Measurements from ENCODE around the gene TNFRSF17. TPM values are rescaled to one million over a fixed set of nuclear protein-coding genes. Genes with fewer than 3 reads are reported as not detected.

The TNFRSF17 gene
- total and polyA plus RNA-seq, 5 donors from 2014 or later: not detected

DNA sequence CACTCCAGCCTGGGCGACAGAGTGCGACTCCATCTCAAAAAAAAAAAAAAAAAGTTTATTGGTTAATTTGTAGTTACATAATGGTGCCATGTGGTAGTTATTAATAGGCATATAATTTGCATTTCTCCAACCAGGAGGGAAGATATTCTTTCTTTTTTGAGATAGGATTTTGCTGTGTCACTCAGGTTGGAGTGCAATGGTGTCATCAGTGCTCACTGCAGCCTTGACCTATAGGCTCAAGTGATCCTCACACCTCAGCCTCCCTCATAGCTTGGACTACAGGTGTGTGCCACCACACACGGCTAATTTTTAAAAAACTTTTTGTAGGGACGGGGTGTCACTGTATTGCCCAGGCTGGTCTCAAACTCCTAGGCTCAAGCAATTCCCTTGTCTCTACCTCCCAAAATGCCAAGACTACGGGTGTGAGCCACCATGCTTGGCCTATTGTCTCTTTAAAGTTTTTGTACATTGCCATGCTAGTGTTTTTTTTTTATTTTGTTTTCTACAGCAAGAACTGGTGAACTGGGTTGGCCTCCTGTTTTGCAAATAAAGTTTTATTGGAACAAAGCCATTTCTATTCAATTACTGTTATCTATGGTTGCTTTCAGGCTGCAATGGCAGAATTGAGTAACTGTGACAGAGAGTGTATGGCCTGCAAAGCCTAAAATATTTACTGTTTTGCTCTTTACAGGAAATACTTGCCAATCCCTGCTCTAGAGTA is 23.4 kb downstream of the TNFRSF17 start:
- Histone ChIP-seq H3K9me3 (ENCODE audit: control insufficient read depth in 2 of 2, low read length in 2 of 2) (no peaks in the 10 kb centered on the region), H3K27ac (ENCODE audit: insufficient read depth, low read length, poor library complexity, severe bottlenecking) (no peak overlapping the region), H3K4me3 (ENCODE audit: low read depth, low read length) (no peak overlapping the region), H3K36me3 (ENCODE audit: control insufficient read depth, insufficient read depth, low read length) (no peaks in the 10 kb centered on the region), H3K4me1 (ENCODE audit: control insufficient read depth, insufficient read depth, low read length, poor library complexity, severe bottlenecking) (no peaks in the 10 kb centered on the region), H3K27me3 (ENCODE audit: control insufficient read depth, insufficient read depth, low read length) (no peaks in the 10 kb centered on the region)
- H3K4me1 Mint-ChIP-seq: peaks cover 0 to 11% (median 6%) of the 10 kb centered on the region in 4 donors
- H3K9me3 Mint-ChIP-seq: peaks cover 0 to 1% (median 0%) of the 10 kb centered on the region in 7 donors
- no peak overlapping the region for H3K4me3 Mint-ChIP-seq
- DNase-seq (no peak), ATAC-seq (ENCODE audit: low read depth in 2 of 2) (no peak)
- no peaks in the 10 kb centered on the region for H3K27me3 Mint-ChIP-seq
- no peak overlapping the region for H3K27ac Mint-ChIP-seq
- H3K36me3 Mint-ChIP-seq: peaks cover 15% of the 10 kb centered on the region

DNA sequence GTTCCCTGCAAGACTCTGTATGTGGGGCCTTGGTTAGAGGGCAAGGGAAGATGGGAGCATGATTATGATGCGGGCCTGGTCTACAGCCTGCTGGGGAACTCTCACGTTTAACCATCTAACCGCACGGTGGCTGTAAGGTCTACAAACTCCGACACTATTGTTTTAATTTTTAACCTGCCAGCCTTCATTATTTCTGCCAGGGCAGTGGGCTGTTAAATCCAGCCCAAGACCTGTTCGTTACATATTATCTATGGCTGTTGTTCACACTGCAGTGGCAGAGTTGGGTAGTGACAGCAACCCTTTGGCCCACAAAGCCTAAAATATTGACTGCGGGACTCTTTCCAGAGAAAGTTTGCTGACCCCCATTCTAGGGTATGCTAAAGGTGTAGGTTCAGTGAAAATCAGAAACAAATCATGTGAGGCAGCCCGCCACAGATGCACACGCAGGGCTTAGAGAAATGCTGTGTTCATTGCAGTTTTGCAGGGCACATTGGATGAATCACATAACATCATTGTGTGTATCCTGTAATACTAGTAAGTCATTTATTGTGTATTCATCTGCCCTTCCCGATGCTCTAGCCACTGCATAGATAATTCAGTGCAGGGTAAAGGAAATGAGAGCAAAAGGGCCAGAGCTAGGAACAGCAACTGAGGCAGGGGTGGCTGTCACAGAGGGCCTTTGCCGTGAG is 25.8 kb downstream of the TNFRSF17 start:
- Mint-ChIP-seq H3K4me3 (no peak overlapping the region), H3K27ac (peak overlapping the region in 1 of 3 donors; percentile 33), H3K9me3 (peaks cover 0 to 1% (median 0%) of the 10 kb centered on the region in 7 donors), H3K27me3 (no peaks in the 10 kb centered on the region), H3K4me1 (peaks cover 0 to 9% (median 2%) of the 10 kb centered on the region in 4 donors), H3K36me3 (peaks cover 7% of the 10 kb centered on the region)
- no peak for DNase-seq
- Histone ChIP-seq H3K4me3 (ENCODE audit: low read depth, low read length) (no peak overlapping the region), H3K9me3 (ENCODE audit: control insufficient read depth in 2 of 2, low read length in 2 of 2) (no peaks in the 10 kb centered on the region), H3K27ac (ENCODE audit: insufficient read depth, low read length, poor library complexity, severe bottlenecking) (no peak overlapping the region), H3K36me3 (ENCODE audit: control insufficient read depth, insufficient read depth, low read length) (no peaks in the 10 kb centered on the region), H3K27me3 (ENCODE audit: control insufficient read depth, insufficient read depth, low read length) (no peaks in the 10 kb centered on the region), H3K4me1 (ENCODE audit: control insufficient read depth, insufficient read depth, low read length, poor library complexity, severe bottlenecking) (no peaks in the 10 kb centered on the region)
- no peak for ATAC-seq (ENCODE audit: low read depth in 2 of 2)

DNA sequence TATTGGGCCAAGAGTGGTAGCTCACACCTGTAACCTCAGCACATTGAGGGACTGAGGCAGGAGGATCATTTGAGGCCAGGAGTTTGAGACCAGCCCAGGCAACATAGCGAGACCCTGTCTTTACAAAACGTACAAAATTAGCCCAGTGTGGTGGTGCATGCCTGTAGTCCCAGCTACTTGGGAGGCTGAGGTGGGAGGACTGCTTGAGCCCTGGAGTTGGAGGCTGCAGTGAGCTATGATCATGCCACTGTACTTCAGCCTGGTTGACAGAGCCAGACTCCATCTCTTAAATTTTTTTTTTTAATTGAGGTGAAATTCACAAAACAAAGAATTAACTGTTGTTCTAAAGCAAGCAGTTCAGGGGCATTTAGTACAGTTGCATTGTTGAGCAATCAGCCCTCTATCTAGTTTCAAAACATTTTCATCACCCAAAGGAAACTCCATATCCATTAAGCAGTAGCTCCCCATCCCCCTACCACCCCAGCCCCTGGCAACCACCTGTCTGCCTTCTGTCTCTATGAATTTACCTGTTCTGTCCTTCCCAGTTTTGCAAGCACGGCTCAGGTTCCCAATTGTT is 27.1 kb downstream of the TNFRSF17 start:
- Mint-ChIP-seq H3K27me3 (no peaks in the 10 kb centered on the region), H3K4me3 (no peak overlapping the region), H3K4me1 (peaks cover 0 to 9% (median 2%) of the 10 kb centered on the region in 4 donors), H3K36me3 (peaks cover 7% of the 10 kb centered on the region), H3K27ac (no peak overlapping the region), H3K9me3 (peaks cover 0 to 3% (median 0%) of the 10 kb centered on the region in 7 donors)
- Histone ChIP-seq H3K9me3 (ENCODE audit: control insufficient read depth in 2 of 2, low read length in 2 of 2) (no peaks in the 10 kb centered on the region), H3K4me1 (ENCODE audit: control insufficient read depth, insufficient read depth, low read length, poor library complexity, severe bottlenecking) (no peaks in the 10 kb centered on the region), H3K36me3 (ENCODE audit: control insufficient read depth, insufficient read depth, low read length) (no peaks in the 10 kb centered on the region), H3K27me3 (ENCODE audit: control insufficient read depth, insufficient read depth, low read length) (no peaks in the 10 kb centered on the region), H3K27ac (ENCODE audit: insufficient read depth, low read length, poor library complexity, severe bottlenecking) (no peak overlapping the region), H3K4me3 (ENCODE audit: low read depth, low read length) (no peak overlapping the region)
- DNase-seq: no peak
- ATAC-seq (ENCODE audit: low read depth in 2 of 2): no peak

DNA sequence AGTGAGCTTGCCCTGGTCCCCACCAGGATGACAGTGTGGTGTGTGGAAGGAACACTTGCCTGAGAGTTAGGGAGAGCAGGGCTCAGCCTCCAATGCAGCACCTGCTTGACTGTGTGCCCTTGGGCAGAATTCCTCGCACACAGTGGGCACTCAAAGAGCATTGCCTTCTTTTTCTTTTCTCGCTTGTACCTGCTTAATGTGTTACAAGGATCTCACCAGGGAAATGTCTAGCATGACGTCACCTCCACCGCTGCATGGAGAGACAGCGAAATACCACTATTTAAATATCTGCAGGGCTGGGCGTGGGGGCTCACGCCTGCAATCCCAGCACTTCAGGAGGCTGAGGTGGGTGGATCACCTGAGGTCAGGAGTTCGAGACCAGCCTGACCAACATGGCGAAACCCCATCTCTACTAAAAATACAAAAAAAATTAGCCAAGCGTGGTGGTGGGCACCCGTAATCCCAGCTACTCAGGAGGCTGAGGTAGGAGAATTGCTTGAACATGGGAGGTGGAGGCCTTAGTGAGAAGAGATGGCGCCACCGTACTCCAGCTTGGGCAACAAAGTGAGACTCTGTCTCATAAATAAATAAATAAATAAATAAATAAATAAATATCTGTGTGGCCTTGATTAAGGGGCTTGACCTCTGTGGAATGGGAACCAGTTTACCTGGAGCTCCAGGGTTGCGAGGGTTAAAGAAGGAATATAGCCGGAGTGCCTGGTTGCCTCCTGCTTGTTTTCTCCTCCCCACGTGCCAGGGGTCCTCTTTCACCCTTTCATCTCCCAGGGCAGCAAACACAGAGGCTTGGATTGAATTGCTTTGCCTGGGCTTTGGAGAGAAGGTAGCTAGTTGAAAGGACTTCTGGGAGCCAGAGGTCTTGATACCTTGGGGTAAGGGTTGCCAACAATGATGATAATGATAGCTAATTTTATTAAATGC is 27.8 kb downstream of the TNFRSF17 start:
- H3K27ac ChIP-seq (ENCODE audit: insufficient read depth, low read length, poor library complexity, severe bottlenecking): no peak overlapping the region
- peak overlapping the region in 1 of 3 donors; percentile 75 for H3K27ac Mint-ChIP-seq
- peaks cover 0 to 3% (median 0%) of the 10 kb centered on the region in 7 donors for H3K9me3 Mint-ChIP-seq
- H3K4me1 ChIP-seq (ENCODE audit: control insufficient read depth, insufficient read depth, low read length, poor library complexity, severe bottlenecking): no peaks in the 10 kb centered on the region
- H3K27me3 Mint-ChIP-seq: no peaks in the 10 kb centered on the region
- no peak overlapping the region for H3K4me3 ChIP-seq (ENCODE audit: low read depth, low read length)
- DNase-seq (no peak), ATAC-seq (ENCODE audit: low read depth in 2 of 2) (no peak)
- H3K4me1 Mint-ChIP-seq: peaks cover 0 to 9% (median 2%) of the 10 kb centered on the region in 4 donors
- H3K36me3 Mint-ChIP-seq: peaks cover 3% of the 10 kb centered on the region
- no peak overlapping the region for H3K4me3 Mint-ChIP-seq
- H3K27me3 ChIP-seq (ENCODE audit: control insufficient read depth, insufficient read depth, low read length): no peaks in the 10 kb centered on the region
- no peaks in the 10 kb centered on the region for H3K9me3 ChIP-seq (ENCODE audit: control insufficient read depth in 2 of 2, low read length in 2 of 2)
- H3K36me3 ChIP-seq (ENCODE audit: control insufficient read depth, insufficient read depth, low read length): no peaks in the 10 kb centered on the region

DNA sequence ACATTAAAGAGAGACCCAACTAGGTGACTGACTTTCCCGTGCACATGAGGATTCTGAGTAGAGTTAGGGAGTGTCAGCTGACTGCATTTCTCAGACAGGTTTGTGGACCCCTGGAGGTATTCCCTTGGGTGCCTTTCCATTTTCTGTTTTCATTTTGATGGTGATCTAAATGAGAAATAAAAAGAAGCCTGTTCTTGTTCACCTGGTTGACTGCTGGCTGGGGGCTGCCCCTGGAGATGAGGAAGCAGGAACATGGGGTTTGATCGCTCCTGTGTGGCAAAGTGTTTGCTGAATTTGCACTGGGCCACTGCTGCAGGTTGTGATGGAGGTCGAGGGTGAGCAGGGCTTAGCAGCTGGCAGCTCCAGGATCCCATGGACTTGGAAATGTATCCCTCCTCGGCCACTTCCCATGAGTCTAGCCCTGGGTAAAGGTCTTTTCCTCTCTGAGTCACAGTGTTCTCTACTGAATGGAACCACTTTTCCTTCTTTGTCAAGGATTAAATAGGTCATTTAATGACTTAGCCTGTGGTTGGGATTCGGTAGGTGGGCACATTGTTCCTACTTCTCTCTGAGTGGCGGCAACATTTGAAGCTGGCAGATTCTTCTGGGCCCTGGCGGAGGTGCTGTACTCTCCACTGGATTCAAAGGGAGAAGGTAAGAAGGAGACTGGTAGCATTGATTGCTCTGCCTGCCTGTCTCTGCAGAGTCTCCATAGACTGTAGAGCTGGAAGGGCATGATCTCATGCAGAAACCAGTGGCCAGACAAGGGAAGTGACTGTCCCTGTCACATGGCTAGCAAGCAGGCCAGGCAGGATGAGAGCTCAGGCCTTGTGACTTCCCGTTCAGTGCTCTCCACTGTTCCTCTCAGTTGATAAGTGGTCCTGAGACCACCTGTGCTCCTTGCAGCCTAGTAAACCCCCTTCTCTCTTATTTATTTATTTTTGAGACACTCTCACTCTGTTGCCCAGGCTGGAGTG is 29.4 kb downstream of the TNFRSF17 start:
- no peaks in the 10 kb centered on the region for H3K9me3 ChIP-seq (ENCODE audit: control insufficient read depth in 2 of 2, low read length in 2 of 2)
- no peaks in the 10 kb centered on the region for H3K4me1 ChIP-seq (ENCODE audit: control insufficient read depth, insufficient read depth, low read length, poor library complexity, severe bottlenecking)
- Mint-ChIP-seq H3K4me1 (peaks cover 0 to 20% (median 8%) of the 10 kb centered on the region in 4 donors), H3K4me3 (no peak overlapping the region), H3K27me3 (no peaks in the 10 kb centered on the region), H3K36me3 (peaks cover 3% of the 10 kb centered on the region), H3K27ac (peak overlapping the region in 2 of 3 donors; percentile 75), H3K9me3 (peaks cover 0 to 3% (median 0%) of the 10 kb centered on the region in 7 donors)
- H3K27me3 ChIP-seq (ENCODE audit: control insufficient read depth, insufficient read depth, low read length): no peaks in the 10 kb centered on the region
- no peak overlapping the region for H3K4me3 ChIP-seq (ENCODE audit: low read depth, low read length)
- no peaks in the 10 kb centered on the region for H3K36me3 ChIP-seq (ENCODE audit: control insufficient read depth, insufficient read depth, low read length)
- ATAC-seq (ENCODE audit: low read depth in 2 of 2) (no peak), DNase-seq (no peak)
- H3K27ac ChIP-seq (ENCODE audit: insufficient read depth, low read length, poor library complexity, severe bottlenecking): no peak overlapping the region

DNA sequence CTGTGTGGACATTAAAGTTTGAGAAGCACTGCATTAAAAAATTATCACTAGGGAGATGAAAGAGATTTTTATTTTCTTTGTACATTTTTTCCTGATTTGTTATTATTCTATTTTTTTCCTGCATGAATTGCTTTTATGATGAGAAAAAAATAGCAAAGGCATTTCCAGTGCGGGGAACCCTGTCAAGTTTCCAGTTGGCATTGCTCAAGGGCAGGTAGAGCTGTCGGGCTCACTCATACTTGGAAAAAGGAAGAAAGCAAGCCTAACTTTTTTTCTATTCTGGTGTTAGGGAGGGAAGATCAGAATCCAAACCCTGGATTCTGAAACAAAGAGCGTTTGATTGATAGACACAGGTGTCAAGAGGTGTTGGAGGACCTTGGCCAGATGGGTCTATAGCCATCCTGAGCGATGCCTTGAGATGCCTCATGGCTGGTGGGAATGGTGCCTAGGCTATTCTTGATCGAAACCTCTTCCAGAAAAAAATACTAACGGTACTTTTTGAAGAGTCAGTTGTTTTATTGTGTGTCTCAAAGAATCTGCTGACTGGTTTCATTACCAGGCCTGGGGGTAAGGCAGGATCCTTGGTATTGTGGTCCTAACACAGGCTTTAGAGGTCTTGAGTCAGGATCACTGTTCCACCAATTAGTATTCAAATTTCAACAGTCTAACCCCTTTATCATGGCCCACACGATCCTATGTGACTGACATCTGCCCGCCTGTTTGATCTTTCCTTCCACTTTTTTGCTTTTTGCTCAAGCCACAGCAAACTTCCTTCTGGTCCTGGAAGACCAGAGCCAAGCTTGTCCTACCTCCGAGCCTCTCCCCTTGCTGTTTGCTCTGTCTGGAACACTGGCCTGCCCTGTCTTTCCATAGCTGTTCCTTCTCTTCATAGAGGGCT is 31.7 kb downstream of the TNFRSF17 start:
- Mint-ChIP-seq H3K9me3 (peaks cover 0 to 3% (median 0%) of the 10 kb centered on the region in 7 donors), H3K27me3 (no peaks in the 10 kb centered on the region), H3K4me3 (no peak overlapping the region), H3K4me1 (peaks cover 0 to 17% (median 8%) of the 10 kb centered on the region in 4 donors), H3K36me3 (peaks cover 6% of the 10 kb centered on the region), H3K27ac (peak overlapping the region in 1 of 3 donors; percentile 52)
- Histone ChIP-seq H3K27ac (ENCODE audit: insufficient read depth, low read length, poor library complexity, severe bottlenecking) (no peak overlapping the region), H3K4me1 (ENCODE audit: control insufficient read depth, insufficient read depth, low read length, poor library complexity, severe bottlenecking) (no peaks in the 10 kb centered on the region), H3K27me3 (ENCODE audit: control insufficient read depth, insufficient read depth, low read length) (no peaks in the 10 kb centered on the region), H3K4me3 (ENCODE audit: low read depth, low read length) (no peak overlapping the region), H3K36me3 (ENCODE audit: control insufficient read depth, insufficient read depth, low read length) (no peaks in the 10 kb centered on the region), H3K9me3 (ENCODE audit: control insufficient read depth in 2 of 2, low read length in 2 of 2) (no peaks in the 10 kb centered on the region)
- ATAC-seq (ENCODE audit: low read depth in 2 of 2) (no peak), DNase-seq (no peak)
